PFSK-1 (cell line): ENCODE measurements around the gene MAP2.

Experiments used
- FOXP2 ChIP-seq: optimal IDR thresholded peaks from 2 replicates; pipeline ENCODE3; 2011; ENCODE audit warnings: borderline replicate concordance, control low read depth, inconsistent platforms; ENCODE audit not compliant: insufficient read depth; ENCODE audit errors: extremely low read length, extremely low read depth
- POLR2AphosphoS5 ChIP-seq: IDR thresholded peaks from 2 replicates; pipeline ENCODE4 v1.6.1; 2012; ENCODE audit warnings: low read depth, mild to moderate bottlenecking, control low read depth, low read length, moderate library complexity
- SIN3A ChIP-seq: IDR thresholded peaks from 2 replicates; pipeline ENCODE4 v1.6.1; 2012; ENCODE audit warnings: mild to moderate bottlenecking, low read length, moderate library complexity, borderline replicate concordance; ENCODE audit not compliant: insufficient read depth
- TAF1 ChIP-seq: IDR thresholded peaks from 2 replicates; pipeline ENCODE4 v1.6.1; 2012; ENCODE audit warnings: low read length, control low read depth, borderline replicate concordance; ENCODE audit not compliant: insufficient read depth
- TF ChIP-seq, protein P1 (sequence below), 2 experiments: IDR thresholded peaks; 2 replicates each; pipeline versions ENCODE4 v1.6.1 to v1.8.0; 2011 to 2012; ENCODE audit warnings: low read depth in 2 of 2, low read length in 2 of 2, control low read depth in 1 of 2, inconsistent platforms in 1 of 2, mild to moderate bottlenecking in 1 of 2, moderate library complexity in 1 of 2; ENCODE audit not compliant: insufficient read depth in 1 of 2

The MAP2 gene

DNA sequence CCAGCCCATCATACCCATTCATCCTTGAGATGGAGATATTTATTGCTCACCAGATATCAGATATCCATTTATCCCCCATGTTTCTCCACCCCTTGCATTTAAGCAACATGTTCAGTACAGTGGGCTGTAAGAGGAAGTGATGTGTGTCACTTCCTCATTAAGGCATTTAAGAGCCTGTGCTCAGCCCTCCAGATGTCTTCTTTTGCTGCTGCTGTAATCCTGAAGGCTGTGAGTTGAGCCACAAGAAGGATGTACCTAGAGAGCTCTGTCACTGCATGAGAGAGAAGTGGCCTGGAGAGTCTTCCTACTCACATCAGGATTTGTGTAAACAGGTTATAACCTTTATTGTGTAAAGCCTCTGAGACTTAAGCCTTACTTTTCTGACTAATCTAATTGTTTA, 195.9 kb downstream of the MAP2 start:
- TF ChIP-seq TAF1 (no peak), POLR2AphosphoS5 (peak; percentile 68)

- TF ChIP-seq SIN3A (no peak), FOXP2 (no peak), POLR2AphosphoS5 (no peak), TAF1 (no peak)
- TF ChIP-seq, protein P1, sequence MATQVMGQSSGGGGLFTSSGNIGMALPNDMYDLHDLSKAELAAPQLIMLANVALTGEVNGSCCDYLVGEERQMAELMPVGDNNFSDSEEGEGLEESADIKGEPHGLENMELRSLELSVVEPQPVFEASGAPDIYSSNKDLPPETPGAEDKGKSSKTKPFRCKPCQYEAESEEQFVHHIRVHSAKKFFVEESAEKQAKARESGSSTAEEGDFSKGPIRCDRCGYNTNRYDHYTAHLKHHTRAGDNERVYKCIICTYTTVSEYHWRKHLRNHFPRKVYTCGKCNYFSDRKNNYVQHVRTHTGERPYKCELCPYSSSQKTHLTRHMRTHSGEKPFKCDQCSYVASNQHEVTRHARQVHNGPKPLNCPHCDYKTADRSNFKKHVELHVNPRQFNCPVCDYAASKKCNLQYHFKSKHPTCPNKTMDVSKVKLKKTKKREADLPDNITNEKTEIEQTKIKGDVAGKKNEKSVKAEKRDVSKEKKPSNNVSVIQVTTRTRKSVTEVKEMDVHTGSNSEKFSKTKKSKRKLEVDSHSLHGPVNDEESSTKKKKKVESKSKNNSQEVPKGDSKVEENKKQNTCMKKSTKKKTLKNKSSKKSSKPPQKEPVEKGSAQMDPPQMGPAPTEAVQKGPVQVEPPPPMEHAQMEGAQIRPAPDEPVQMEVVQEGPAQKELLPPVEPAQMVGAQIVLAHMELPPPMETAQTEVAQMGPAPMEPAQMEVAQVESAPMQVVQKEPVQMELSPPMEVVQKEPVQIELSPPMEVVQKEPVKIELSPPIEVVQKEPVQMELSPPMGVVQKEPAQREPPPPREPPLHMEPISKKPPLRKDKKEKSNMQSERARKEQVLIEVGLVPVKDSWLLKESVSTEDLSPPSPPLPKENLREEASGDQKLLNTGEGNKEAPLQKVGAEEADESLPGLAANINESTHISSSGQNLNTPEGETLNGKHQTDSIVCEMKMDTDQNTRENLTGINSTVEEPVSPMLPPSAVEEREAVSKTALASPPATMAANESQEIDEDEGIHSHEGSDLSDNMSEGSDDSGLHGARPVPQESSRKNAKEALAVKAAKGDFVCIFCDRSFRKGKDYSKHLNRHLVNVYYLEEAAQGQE (IDR thresholded peaks at IDR 0.05; ENCODE audit: insufficient read depth in 1 of 2, low read depth in 2 of 2, low read length in 2 of 2) = no peak
These were observed 200.5 kb downstream of the MAP2 start for GRCh38 chr2:209624192-209624938.

DNA sequence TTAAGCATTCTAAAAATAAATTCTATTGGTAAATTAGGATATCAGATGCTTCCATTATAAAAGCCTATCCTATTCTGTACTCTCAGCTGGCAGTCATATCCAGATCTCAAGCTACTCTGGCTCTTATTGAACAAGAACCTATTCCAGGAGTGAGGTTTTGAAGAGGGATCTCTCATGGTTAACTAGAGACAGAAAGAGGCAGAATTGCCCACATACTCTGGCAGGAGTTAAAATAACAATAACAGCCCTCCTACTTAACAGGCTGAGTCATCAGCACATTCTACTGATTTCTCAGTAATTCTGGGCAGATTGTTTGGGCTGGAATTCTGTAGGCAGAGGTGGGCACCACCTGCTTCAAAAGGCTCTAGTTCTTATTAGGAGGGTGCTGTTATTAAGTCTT, 205.8 kb downstream of the MAP2 start:
- TF ChIP-seq, protein P1 (IDR thresholded peaks at IDR 0.05; ENCODE audit: insufficient read depth in 1 of 2, low read depth in 2 of 2, low read length in 2 of 2) = no peak
- TF ChIP-seq TAF1 (no peak), SIN3A (no peak), POLR2AphosphoS5 (no peak), FOXP2 (no peak)

- TF ChIP-seq FOXP2 = no peak
- TF ChIP-seq, protein P1 (IDR thresholded peaks at IDR 0.05; ENCODE audit: insufficient read depth in 1 of 2, low read depth in 2 of 2, low read length in 2 of 2) = no peak
- no peak for TF ChIP-seq TAF1
- no peak for TF ChIP-seq POLR2AphosphoS5
- TF ChIP-seq SIN3A = no peak
These were observed 210.1 kb downstream of the MAP2 start for GRCh38 chr2:209633911-209634310.

DNA sequence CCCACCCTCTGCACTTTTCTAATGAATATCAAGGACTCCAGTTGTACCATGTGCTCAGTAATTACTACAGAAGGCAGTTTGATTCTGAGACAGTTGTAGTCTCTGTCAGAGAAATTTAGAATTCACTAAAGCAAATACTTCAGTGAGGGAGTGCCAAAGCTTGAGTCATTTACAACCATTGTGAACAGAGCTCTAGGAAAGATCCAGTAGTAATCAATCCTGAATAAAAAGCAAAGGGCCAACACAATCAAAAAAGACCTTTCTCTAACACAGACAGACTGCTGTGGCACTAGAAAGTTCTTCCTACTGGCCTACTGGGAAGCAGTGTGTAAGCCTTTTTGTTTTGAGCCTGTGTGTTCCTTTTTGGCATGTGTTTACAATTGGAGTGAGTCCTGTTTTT, 212.2 kb downstream of the MAP2 start:
- TF ChIP-seq SIN3A (no peak), TAF1 (no peak), POLR2AphosphoS5 (no peak), FOXP2 (no peak)
- TF ChIP-seq, protein P1 (IDR thresholded peaks at IDR 0.05; ENCODE audit: insufficient read depth in 1 of 2, low read depth in 2 of 2, low read length in 2 of 2) = no peak

DNA sequence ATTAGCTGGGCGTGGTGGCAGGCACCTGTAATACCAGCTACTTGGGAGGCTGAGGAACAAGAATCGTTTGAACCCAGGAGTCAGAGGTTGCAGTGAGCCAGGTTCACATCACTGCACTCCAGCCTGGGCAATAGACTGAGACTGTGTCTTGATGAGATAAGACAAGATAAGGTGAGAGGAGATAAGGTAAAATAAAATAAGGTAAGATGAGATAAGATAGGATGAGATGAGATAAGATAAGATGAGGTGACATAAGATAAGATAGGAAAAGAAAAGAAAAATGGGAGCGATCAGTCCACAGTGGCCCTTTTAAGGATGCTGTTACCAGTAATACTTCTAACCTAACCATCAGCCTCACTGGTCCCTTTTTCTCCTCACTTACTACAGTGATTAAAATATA, 213.4 kb downstream of the MAP2 start:
- TF ChIP-seq, protein P1 (IDR thresholded peaks at IDR 0.05; ENCODE audit: insufficient read depth in 1 of 2, low read depth in 2 of 2, low read length in 2 of 2) = no peak
- TF ChIP-seq POLR2AphosphoS5 (no peak), TAF1 (no peak), SIN3A (no peak), FOXP2 (no peak)
